ENCODE measurements around the gene TAT.

TAT gene

DNA sequence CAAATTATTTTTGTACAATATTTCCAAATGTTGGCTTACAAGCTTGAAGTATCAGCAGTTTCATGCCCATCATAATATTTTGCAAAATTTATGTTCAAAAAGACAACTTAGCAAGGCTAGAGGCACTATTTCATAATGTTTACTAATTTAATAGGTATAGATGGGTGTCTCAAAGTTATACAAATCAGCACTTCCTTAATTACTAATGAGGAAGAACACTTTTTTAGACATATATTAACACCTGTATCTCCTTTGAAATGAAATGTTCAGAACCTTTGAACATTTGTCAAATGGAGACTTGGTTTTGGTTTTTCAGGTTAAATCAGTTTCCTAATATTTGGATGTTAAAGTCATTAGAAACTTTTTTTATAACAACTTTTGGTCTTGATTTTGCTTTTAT is 2.2 kb downstream of the TAT start:
- H3K27ac ChIP-seq, result no peak overlapping the region
- no peak overlapping the region for H3K4me3 ChIP-seq
- TF ChIP-seq, protein P1, sequence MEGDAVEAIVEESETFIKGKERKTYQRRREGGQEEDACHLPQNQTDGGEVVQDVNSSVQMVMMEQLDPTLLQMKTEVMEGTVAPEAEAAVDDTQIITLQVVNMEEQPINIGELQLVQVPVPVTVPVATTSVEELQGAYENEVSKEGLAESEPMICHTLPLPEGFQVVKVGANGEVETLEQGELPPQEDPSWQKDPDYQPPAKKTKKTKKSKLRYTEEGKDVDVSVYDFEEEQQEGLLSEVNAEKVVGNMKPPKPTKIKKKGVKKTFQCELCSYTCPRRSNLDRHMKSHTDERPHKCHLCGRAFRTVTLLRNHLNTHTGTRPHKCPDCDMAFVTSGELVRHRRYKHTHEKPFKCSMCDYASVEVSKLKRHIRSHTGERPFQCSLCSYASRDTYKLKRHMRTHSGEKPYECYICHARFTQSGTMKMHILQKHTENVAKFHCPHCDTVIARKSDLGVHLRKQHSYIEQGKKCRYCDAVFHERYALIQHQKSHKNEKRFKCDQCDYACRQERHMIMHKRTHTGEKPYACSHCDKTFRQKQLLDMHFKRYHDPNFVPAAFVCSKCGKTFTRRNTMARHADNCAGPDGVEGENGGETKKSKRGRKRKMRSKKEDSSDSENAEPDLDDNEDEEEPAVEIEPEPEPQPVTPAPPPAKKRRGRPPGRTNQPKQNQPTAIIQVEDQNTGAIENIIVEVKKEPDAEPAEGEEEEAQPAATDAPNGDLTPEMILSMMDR (IDR thresholded peaks at IDR 0.05), result no peak
- no peak for DNase-seq (ENCODE audit: low spot score)

DNA sequence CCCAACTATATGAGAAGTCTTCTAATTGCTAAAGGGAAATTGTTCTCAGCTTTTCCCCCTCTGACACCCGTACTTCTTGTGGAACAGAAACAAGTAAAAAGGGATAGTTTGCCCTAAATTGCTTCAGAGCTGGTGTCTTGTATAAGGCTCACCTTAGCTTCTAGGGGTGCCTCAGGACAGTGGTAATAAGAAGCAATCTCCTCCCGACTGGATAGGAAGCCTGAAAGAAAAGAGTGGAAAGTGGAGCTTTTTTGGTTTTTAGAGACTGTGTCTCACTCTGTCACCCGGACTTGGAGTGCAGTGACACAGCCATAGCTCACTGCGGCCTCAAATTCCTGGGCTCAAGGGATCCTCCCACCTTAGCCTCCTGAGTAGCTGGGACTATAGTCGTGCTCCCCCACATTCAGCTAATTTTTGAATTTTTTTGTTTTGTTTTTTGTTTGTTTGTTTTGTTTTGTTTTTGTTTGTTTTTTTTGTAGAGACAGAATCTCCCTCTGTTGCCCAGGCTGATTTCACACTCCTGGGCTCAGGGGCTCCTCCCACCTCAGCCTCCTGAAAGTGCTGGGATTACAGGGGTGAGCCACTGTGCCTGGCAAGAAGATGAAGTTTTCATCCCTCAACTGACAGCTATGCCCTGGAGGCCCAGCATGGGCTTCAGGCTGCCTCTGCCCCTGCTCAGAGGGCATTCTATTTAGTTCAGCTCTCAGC is 3.4 kb downstream of the TAT start:
- TF ChIP-seq, protein P1 (IDR thresholded peaks at IDR 0.05), result no peak
- no peak for DNase-seq (ENCODE audit: low spot score)
- Histone ChIP-seq H3K27ac (no peak overlapping the region), H3K4me3 (no peak overlapping the region)

DNA sequence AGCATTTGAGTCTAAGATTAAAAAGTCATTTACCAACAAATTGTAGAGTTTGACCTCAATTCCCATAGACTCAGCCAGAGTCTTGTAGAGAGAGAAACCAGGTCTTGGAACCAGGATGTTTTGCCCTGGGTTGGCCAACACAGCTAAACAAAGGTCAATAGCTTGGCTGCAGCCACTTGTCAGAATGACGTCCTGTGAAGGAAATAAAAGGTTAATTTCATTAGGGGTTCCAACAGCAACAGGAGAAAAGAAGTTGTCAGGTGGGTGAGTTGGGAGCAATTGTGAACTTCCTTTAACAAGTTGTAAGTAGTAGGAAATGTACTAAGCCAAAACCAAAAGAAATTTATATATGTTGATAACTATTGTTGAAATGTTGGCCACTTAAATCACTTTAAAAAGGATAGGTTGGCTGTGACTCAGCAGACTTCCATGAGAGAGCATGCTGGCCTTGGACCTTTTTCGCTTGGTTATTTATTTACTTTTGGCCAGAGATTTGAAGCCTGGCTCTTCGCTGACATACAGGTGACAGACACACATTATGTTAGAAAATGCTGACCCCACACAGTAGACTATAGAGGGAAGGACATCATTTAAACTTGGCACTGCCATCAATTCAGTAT is 4.3 kb downstream of the TAT start:
- TF ChIP-seq, protein P1 (IDR thresholded peaks at IDR 0.05), result no peak
- H3K4me3 ChIP-seq, result no peak overlapping the region
- H3K27ac ChIP-seq, result no peak overlapping the region
- DNase-seq (ENCODE audit: low spot score), result no peak

DNA sequence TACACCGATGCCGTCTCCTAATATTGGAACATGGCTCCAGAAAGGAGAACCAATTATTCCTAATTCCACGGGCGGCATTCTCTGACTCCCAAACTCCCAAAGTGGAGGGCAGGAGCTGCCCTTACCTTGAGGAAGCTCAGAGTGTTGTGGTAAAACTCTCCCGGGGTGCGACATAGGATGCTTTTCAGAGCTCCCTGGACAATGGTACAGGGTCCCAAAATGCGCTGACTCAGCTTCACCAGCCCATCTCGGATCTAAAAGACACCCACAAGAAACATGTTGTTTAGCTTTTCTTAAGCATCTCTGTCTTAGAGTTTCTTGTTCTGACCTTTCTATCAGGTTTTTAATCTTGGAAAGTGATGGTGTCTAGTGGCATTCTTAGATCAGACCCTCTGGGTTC is 6.7 kb downstream of the TAT start:
- no peak overlapping the region for H3K4me3 ChIP-seq
- DNase-seq (ENCODE audit: low spot score), result no peak
- H3K27ac ChIP-seq, result no peak overlapping the region
- TF ChIP-seq, protein P1 (IDR thresholded peaks at IDR 0.05), result no peak

DNA sequence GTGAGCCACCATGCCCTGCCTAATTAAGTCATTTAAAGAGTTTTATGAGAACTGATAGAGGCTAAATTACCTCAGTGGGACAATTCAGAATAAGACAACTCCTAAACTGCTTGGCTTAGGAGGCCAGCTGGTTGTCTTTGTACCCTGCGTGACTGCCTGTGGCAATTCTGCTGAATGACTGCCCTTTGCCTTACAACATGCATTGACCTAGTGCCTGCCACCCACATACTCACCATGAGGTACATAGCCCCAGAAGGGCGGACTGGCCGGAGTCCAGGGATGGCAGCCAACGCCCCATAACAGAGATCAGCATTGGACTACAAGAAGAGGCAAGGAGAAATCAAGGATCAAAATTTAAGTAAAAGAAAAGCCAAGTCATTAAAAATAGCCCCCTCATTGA is 7.3 kb downstream of the TAT start:
- TF ChIP-seq, protein P1 (IDR thresholded peaks at IDR 0.05), result no peak
- Histone ChIP-seq H3K4me3 (no peak overlapping the region), H3K27ac (no peak overlapping the region)
- no peak for DNase-seq (ENCODE audit: low spot score)

DNA sequence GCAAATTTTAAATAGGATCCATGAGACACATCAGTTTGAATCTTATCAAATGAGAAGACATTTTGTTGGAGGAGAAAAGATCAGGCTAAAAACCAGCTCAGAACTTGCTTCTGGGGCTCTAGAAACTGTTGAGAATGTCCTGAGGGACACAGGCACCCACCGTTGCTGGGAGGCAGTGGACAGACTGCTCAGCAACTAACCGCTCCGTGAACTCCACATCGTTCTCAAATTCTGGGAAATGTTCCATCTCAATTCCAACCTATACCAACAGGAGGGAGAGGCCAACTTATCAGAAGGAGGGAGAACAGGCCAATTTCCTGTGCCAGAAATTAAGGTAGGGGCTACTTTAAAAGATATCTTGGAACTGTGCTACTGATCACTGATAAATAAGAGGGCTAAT is 8.3 kb downstream of the TAT start:
- no peak overlapping the region for H3K27ac ChIP-seq
- TF ChIP-seq, protein P1 (IDR thresholded peaks at IDR 0.05), result no peak
- H3K4me3 ChIP-seq, result no peak overlapping the region
- DNase-seq (ENCODE audit: low spot score), result no peak

DNA sequence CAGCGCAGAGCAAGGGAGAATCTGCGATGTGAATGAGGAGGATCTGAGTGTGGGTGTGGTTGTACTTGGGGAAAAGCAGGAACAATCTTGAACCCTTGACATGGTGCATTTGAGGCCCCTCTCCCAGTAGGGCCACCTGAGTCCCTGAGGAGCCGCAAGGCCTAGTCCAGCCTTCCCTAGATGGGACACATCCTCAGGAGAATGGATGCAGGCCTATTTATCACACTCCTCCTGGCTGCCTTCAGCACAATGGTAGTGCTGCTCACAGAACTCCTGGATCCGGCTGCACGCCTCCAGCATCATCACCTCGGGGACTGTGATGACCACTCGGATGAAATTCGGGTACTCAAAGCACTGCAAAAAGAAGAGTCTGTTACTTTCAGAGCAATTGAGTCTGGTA is 9.0 kb downstream of the TAT start:
- Histone ChIP-seq H3K27ac (no peak overlapping the region), H3K4me3 (no peak overlapping the region)
- TF ChIP-seq, protein P1 (IDR thresholded peaks at IDR 0.05), result no peak
- DNase-seq (ENCODE audit: low spot score), result no peak

Measured in coronary artery (tissue), 2 donors.